Activated CD4-positive, alpha-beta T cell treated with anti-CD3 and anti-CD28 coated beads, Interleukin-2, Interleukin-6, amounts not matched to agents 100 ng/mL and 50 ng/mL, durations not matched to agents 16 hours and 8 hours (primary cell): ENCODE measurements around the gene RNF8.
"Not testable (repeated sequence)": the region's sequence is repeated elsewhere in the genome, so short reads cannot be mapped to it uniquely, and the experiment has no call there.

Experiments
- DNase-seq: peaks from one replicate; pipeline ENCODE4 v3.0.0-alpha.2; 2020

Gene RNF8

DNA sequence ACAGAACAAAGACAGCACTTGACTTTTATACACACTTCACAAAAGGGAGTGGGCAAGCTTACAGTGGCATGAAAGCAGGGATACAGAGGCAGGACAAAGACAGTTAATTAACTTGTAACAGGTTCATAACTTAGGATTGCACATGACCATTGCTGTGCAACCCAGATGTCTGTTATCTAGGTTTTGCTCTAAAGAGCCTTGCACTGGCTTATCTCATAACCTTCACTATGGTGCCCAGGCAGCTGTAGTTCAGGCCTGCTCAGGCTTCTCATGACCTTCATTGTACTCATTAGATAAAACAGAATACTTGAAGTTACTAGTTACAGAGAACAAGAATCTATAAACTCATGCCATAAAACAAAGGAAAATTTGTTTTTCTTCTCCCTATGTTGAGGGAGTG lies 47.9 kb downstream of the RNF8 start:
- DNase-seq: not testable (repeated sequence)

GRCh38 chr6:37406726-37407341 lies 53.1 kb downstream of the RNF8 start:
- no peak for DNase-seq

DNA sequence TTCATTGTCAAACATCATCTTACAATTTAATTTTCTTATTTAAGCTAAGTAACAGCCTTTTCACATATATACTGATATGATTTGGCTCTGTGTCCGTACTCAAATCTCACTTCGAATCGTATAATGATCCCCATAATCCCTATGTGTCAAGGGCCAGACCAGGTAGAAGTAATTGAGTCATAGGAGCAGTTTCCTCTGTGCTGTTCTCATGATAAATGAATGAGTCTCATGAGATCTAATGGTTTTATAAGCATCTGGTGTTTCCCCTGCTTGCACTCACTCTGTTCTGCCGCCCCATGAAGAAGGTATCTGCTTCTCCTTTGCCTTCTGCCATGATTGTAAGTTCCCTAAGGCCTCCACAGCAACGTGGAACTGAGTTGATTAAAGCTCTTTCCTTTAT lies 54.2 kb downstream of the RNF8 start:
- no peak for DNase-seq

- no peak for DNase-seq
These were observed 55.7 kb downstream of the RNF8 start for GRCh38 chr6:37409501-37409900.

GRCh38 chr6:37417393-37417792 lies 63.6 kb downstream of the RNF8 start:
- no peak for DNase-seq

- no peak for DNase-seq
These were observed 64.9 kb downstream of the RNF8 start for GRCh38 chr6:37418722-37419121.

DNA sequence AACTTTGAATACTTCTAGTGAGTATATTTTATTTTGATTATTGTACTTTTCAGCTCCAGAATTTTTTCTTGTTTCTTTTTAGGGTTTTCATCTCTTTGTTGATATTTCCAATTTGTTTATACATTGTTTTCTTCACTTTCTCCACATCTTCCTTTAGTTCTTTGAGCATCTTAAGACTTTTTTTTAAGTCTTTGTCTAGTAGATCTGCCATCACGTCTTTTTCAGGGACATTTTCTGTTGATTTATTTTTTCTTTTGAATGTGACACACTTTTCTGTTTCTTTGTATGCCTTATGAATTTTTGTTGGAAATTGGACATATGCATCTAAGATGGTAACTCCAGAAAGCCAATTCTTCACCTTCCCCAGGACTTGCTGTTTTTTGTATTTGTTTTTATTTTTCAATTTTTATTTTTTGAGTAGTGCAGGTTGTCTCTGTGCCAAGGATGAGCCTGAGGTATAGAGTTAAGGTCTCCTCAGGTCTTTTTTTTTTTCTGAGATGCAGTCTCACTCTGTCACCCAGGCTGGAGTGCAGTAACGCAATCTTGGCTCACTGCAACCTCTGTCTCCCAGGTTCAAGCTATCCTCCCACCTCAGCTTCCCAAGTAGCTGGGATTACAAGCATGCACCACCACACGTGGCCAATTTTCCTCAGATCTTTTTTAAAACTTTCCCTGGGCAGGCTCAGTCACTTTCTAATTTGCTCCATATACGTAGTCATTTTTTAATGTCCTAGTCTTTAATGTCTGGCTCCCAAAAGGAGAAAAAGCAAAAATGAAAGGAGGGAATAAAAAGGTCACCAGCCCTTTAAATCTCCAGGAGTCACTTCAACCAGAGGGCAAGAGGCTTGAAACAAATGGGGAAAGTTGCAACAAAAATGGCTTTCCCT lies 72.5 kb downstream of the RNF8 start:
- no peak for DNase-seq

- no peak for DNase-seq
These were observed 73.2 kb downstream of the RNF8 start for GRCh38 chr6:37426945-37427510.

DNA sequence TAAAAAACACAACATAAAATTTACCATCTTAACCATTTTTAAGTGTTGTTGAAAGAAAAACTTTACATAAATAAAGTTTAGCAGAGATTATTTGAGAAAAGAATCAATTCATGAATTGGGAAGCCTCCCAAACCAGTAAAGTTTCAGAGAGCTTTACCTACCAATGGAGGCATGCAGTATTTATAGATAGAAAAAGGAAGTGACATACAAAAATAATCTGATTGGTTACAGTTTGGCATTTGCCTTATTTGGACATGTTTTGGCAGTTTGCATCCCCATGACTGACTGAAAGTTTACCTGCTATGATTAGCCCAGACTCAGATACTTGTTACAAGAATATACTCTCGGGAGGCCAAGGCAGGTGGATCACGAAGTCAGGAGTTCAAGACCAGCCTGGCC lies 75.6 kb downstream of the RNF8 start:
- no peak for DNase-seq

DNA sequence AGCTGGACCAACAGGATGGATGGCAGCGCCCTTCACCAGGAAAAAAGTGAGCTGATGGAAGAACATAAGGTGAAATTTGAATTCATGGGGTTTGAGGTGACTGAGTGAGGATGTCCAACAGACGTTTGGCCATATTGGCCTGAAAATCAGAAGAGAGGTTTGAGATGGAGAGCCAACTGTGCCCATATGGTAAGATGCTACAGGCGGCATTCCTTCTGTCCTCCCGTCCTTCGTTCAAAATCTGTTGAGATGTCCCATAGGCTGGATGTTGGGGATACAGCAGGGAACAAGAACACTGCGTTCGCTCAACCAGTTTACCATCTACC lies 78.8 kb downstream of the RNF8 start:
- no peak for DNase-seq

GRCh38 chr6:37432916-37433656 lies 79.3 kb downstream of the RNF8 start, which contains the start of gene CMTR1:
CMTR1 (plus strand) TSS chr6:37433221; CDS start chr6:37435630, 2,409 bp downstream.
- DNase-seq: peak; percentile 98

DNA sequence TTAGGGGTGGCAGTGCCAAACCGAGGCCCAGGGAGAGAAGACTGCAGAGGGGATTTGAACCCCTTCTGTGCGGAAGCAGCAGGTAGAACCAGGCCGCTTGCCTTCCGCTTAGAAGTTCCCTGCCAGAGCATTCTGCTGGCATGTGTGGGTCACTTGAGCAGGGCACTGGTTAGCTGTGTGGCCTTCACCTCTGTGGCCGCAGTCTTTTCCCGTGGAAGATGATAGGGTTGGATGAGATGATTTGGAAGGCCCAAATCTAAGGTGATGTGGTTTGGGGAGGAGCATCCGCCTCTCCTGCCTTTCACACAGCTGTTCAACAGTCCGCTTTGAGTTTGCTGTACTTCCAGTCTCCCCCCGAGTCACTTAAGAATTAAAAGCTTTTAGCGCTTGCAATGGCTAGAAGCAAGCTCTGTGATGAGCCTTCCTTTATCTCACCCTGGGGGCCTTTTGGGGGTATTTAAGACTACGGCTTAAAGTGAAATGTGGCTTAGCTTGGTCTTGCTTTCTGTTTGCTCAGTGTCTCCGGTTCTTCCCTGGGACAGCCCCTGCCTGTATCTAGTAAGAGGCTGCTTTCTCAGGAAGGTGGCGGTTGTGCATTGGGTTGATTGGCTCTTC lies 80.0 kb downstream of the RNF8 start:
- DNase-seq: peak; percentile 31

DNA sequence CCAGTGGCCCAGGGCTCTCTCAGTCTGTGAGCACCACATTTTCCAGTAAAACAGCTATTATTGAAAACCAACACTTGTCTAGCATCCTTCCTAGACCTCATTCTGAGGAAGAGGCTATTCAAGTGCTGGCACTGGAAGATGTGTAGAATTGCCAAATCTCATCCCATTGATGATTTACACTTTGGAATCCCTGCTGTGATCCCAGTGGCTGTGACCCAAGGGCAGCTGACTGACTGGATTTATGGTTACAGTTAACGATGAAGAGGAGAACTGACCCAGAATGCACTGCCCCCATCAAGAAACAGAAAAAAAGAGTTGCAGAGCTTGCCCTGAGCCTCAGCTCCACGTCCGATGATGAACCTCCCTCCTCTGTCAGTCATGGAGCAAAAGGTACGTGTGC lies 81.6 kb downstream of the RNF8 start:
- DNase-seq: no peak

DNA sequence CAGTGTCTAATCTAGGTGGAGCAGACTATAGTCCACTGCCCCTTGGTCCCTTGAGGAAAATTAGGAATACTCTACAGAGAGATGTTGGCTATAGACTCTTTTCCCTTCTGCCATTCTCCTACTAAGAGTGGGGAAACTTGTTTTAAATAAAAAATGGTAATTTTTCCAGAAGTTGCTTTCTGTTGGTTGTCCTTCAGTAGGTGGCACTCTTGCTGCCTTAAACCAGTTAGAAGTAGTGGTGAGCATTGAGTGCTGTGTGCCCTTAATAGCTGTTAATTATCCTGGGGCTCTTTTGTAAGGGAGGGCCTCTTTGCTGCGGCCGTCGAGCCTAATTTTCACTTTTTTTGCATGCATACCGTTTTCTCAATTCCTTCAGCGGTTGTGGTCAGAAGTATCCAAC lies 82.0 kb downstream of the RNF8 start:
- no peak for DNase-seq

DNA sequence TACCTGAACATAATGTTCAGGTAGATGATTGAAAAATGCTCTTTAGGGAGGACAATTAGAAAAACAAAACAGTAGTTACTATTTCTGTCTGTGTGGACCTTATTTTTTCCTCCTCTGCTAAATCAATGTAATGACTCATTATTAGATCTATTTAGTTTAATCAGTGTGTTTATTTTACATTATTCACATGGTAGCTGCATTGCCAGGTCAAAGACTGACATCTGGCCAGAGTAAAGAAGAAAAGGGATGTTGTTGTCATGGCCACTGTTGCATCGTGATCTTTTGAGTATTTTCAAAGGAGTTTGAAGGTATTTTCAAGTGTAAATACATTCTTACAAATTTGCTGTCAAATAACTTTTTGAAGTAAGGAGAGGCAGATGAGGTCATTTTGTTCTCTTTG lies 85.1 kb downstream of the RNF8 start:
- DNase-seq: no peak

- no peak for DNase-seq
These were observed 87.9 kb downstream of the RNF8 start for GRCh38 chr6:37441651-37442050.

DNA sequence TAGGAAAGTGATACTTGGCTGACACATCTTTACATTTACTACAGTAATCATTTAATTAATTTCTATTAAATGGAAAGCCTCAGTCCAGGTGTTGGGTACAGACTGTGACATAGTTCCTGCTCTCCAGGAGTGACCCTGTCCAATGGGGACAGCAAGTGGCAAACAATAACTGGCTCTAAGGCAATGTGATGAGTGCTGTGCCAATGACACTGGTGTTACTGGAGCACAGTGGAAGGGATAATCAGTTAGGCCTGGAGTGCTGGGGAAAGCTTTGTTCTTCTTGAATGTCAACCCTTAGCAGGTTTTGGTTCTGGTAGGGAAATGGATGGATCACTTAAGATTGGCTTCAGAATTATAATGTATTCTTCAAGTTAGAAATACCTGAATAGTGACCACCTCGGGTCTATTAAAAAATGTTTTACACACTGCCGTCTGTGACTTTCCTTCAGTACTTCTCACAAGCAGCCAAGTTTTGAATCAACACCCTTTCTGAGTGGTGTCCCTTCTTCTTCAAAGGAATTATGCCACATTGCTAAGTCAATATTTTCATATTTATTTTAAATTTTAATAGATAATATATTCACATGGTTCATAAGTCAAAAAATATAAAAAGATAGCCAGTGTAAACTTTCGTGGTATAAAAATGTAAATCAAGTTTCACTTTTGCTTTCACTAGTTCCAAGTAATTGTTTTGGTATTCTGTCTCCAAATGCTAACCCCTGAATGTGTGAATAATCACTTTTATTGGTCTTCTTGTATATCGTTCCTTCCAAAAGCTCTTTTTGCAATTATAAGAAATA lies 88.8 kb downstream of the RNF8 start:
- DNase-seq: no peak

GRCh38 chr6:37443216-37443542 lies 89.4 kb downstream of the RNF8 start:
- not testable (repeated sequence) for DNase-seq
